Stimulated activated CD8-positive, alpha-beta memory T cell treated with anti-CD3 and anti-CD28 coated beads, Interleukin-4, amount 100 ng/mL, for 4 hours (primary cell): ENCODE results near the gene COMT.

ENCODE experiments used
- DNase-seq, 2 donors: peaks; one replicate each; pipeline ENCODE4 v3.0.0-alpha.2; 2020; ENCODE audit warnings: low read depth in 2 of 2, low spot score in 1 of 2

COMT gene

GRCh38 chr22:19981171-19981960 is 39.8 kb downstream of the COMT start:
- no peak for DNase-seq

GRCh38 chr22:19981961-19982920 is 40.7 kb downstream of the COMT start:
- no peak for DNase-seq

GRCh38 chr22:19982991-19983578 is 41.5 kb downstream of the COMT start:
- DNase-seq, result no peak

- no peak for DNase-seq
These were observed 42.2 kb downstream of the COMT start for GRCh38 chr22:19983741-19984140.

GRCh38 chr22:19984201-19984753 is 42.7 kb downstream of the COMT start:
- no peak for DNase-seq

- no peak for DNase-seq
These were observed 43.6 kb downstream of the COMT start for GRCh38 chr22:19984851-19985811.

- DNase-seq, result no peak
These were observed 44.4 kb downstream of the COMT start for GRCh38 chr22:19986011-19986409.

GRCh38 chr22:19986410-19987341 is 45.1 kb downstream of the COMT start:
- DNase-seq, result peak in 1 of 2 donors; percentile 39

- DNase-seq, result no peak
These were observed 46.1 kb downstream of the COMT start for GRCh38 chr22:19987394-19988306.

- DNase-seq, result no peak
These were observed 46.8 kb downstream of the COMT start for GRCh38 chr22:19988331-19988808.

- no peak for DNase-seq
These were observed 47.6 kb downstream of the COMT start for GRCh38 chr22:19988965-19989724.

GRCh38 chr22:19989725-19990067 is 48.1 kb downstream of the COMT start:
- no peak for DNase-seq

- DNase-seq, result no peak
These were observed 48.6 kb downstream of the COMT start for GRCh38 chr22:19990188-19990587.

GRCh38 chr22:19990609-19991394 is 49.2 kb downstream of the COMT start:
- DNase-seq, result no peak

- DNase-seq, result no peak
These were observed 49.7 kb downstream of the COMT start for GRCh38 chr22:19991395-19991644.

GRCh38 chr22:19991645-19992451 is 50.3 kb downstream of the COMT start:
- no peak for DNase-seq
